Measurements from ENCODE around the gene PITPNC1. TPM values are rescaled to one million over a fixed set of nuclear protein-coding genes. Genes with fewer than 3 reads are reported as not detected.

The PITPNC1 gene
- total RNA-seq, 1 donor from 2014 or later, result 12.4 TPM

- FAIRE-seq (no peak), DNase-seq (ENCODE audit: low read depth) (no peak)
- H4K20me1 ChIP-seq (ENCODE audit: insufficient read depth, low read length), result no peaks in the 10 kb centered on the region
Measured at GRCh38 chr17:67476787-67477335, 99.8 kb downstream of the PITPNC1 start.

GRCh38 chr17:67477687-67478086 is 100.6 kb downstream of the PITPNC1 start:
- H3K4me1 ChIP-seq (ENCODE audit: insufficient read depth, low read length), result peaks cover 29% of the 10 kb centered on the region
- H3K27me3 ChIP-seq (ENCODE audit: insufficient read depth, low read length), result no peaks in the 10 kb centered on the region
- H3K36me3 Mint-ChIP-seq (ENCODE audit: low read depth, unreplicated experiment), result peaks cover 2% of the 10 kb centered on the region
- peaks cover 22% of the 10 kb centered on the region for H3K4me1 Mint-ChIP-seq (ENCODE audit: low read depth, unreplicated experiment)
- H3K4me3 ChIP-seq (ENCODE audit: insufficient read depth, low read depth, low read length), result peak overlapping the region; percentile 32
- H3K4me2 ChIP-seq (ENCODE audit: low read length), result peak overlapping the region; percentile 74
- DNase-seq (ENCODE audit: low read depth) (peak; percentile 57), FAIRE-seq (no peak)
- no peaks in the 10 kb centered on the region for H3K36me3 ChIP-seq (ENCODE audit: insufficient read depth, low read length)
- H3K9ac ChIP-seq (ENCODE audit: low read length), result peak overlapping the region; percentile 73
- H3K79me2 ChIP-seq (ENCODE audit: insufficient read depth, low read length), result no peaks in the 10 kb centered on the region
- H3K27ac Mint-ChIP-seq (ENCODE audit: unreplicated experiment), result peak overlapping the region; percentile 66
- H2AFZ ChIP-seq (ENCODE audit: low read depth, low read length), result peak overlapping the region; percentile 50
- H3K4me3 Mint-ChIP-seq (ENCODE audit: unreplicated experiment), result no peak overlapping the region
- no peaks in the 10 kb centered on the region for H3K27me3 Mint-ChIP-seq (ENCODE audit: low read depth, unreplicated experiment)
- peak overlapping the region; percentile 70 for H3K27ac ChIP-seq (ENCODE audit: low read depth, low read length)
- H3K9me3 ChIP-seq (ENCODE audit: insufficient read depth, low read depth, low read length), result no peaks in the 10 kb centered on the region
- H3K9me3 Mint-ChIP-seq (ENCODE audit: unreplicated experiment), result no peaks in the 10 kb centered on the region
- no peak for TF ChIP-seq EZH2 (IDR thresholded peaks at IDR 0.05; ENCODE audit: insufficient read depth, low read length)
- H4K20me1 ChIP-seq (ENCODE audit: insufficient read depth, low read length), result no peaks in the 10 kb centered on the region

More at GRCh38 chr17:67476787-67477335, 99.8 kb downstream of the PITPNC1 start:
- Mint-ChIP-seq H3K27ac (ENCODE audit: unreplicated experiment) (no peak overlapping the region), H3K36me3 (ENCODE audit: low read depth, unreplicated experiment) (no peaks in the 10 kb centered on the region), H3K9me3 (ENCODE audit: unreplicated experiment) (no peaks in the 10 kb centered on the region), H3K4me3 (ENCODE audit: unreplicated experiment) (no peak overlapping the region), H3K27me3 (ENCODE audit: low read depth, unreplicated experiment) (no peaks in the 10 kb centered on the region), H3K4me1 (ENCODE audit: low read depth, unreplicated experiment) (peaks cover 21% of the 10 kb centered on the region)
- no peaks in the 10 kb centered on the region for H3K79me2 ChIP-seq (ENCODE audit: insufficient read depth, low read length)
- H3K4me3 ChIP-seq (ENCODE audit: insufficient read depth, low read depth, low read length), result no peak overlapping the region
- no peaks in the 10 kb centered on the region for H3K36me3 ChIP-seq (ENCODE audit: insufficient read depth, low read length)
- TF ChIP-seq CTCF (IDR thresholded peaks at IDR 0.05; ENCODE audit: insufficient read depth, low read depth, low read length), result no peak
- TF ChIP-seq EZH2 (IDR thresholded peaks at IDR 0.05; ENCODE audit: insufficient read depth, low read length), result no peak
- no peak overlapping the region for H2AFZ ChIP-seq (ENCODE audit: low read depth, low read length)
- no peak overlapping the region for H3K4me2 ChIP-seq (ENCODE audit: low read length)
- H3K27me3 ChIP-seq (ENCODE audit: insufficient read depth, low read length), result no peaks in the 10 kb centered on the region
- no peak overlapping the region for H3K9ac ChIP-seq (ENCODE audit: low read length)
- H3K4me1 ChIP-seq (ENCODE audit: insufficient read depth, low read length), result peaks cover 29% of the 10 kb centered on the region
- H3K27ac ChIP-seq (ENCODE audit: low read depth, low read length), result no peak overlapping the region
- no peaks in the 10 kb centered on the region for H3K9me3 ChIP-seq (ENCODE audit: insufficient read depth, low read depth, low read length)

GRCh38 chr17:67478401-67479041 is 101.4 kb downstream of the PITPNC1 start:
- peak overlapping the region; percentile 50 for H2AFZ ChIP-seq (ENCODE audit: low read depth, low read length)
- TF ChIP-seq CTCF (IDR thresholded peaks at IDR 0.05; ENCODE audit: insufficient read depth, low read depth, low read length) (no peak), EZH2 (IDR thresholded peaks at IDR 0.05; ENCODE audit: insufficient read depth, low read length) (no peak)
- no peaks in the 10 kb centered on the region for H4K20me1 ChIP-seq (ENCODE audit: insufficient read depth, low read length)
- Mint-ChIP-seq H3K4me1 (ENCODE audit: low read depth, unreplicated experiment) (peaks cover 22% of the 10 kb centered on the region), H3K36me3 (ENCODE audit: low read depth, unreplicated experiment) (peaks cover 2% of the 10 kb centered on the region), H3K9me3 (ENCODE audit: unreplicated experiment) (no peaks in the 10 kb centered on the region), H3K27me3 (ENCODE audit: low read depth, unreplicated experiment) (no peaks in the 10 kb centered on the region), H3K4me3 (ENCODE audit: unreplicated experiment) (no peak overlapping the region), H3K27ac (ENCODE audit: unreplicated experiment) (peak overlapping the region; percentile 36)
- H3K36me3 ChIP-seq (ENCODE audit: insufficient read depth, low read length), result no peaks in the 10 kb centered on the region
- H3K4me1 ChIP-seq (ENCODE audit: insufficient read depth, low read length), result peaks cover 29% of the 10 kb centered on the region
- H3K9ac ChIP-seq (ENCODE audit: low read length), result peak overlapping the region; percentile 73
- peak overlapping the region; percentile 32 for H3K4me3 ChIP-seq (ENCODE audit: insufficient read depth, low read depth, low read length)
- H3K27me3 ChIP-seq (ENCODE audit: insufficient read depth, low read length), result no peaks in the 10 kb centered on the region
- peak overlapping the region; percentile 70 for H3K27ac ChIP-seq (ENCODE audit: low read depth, low read length)
- H3K79me2 ChIP-seq (ENCODE audit: insufficient read depth, low read length), result no peaks in the 10 kb centered on the region
- no peak for FAIRE-seq
- H3K9me3 ChIP-seq (ENCODE audit: insufficient read depth, low read depth, low read length), result no peaks in the 10 kb centered on the region
- peak overlapping the region; percentile 74 for H3K4me2 ChIP-seq (ENCODE audit: low read length)
- no peak for DNase-seq (ENCODE audit: low read depth)
